Activated T-cell treated with anti-CD3 and anti-CD28 coated beads, Interleukin-2, amount 50 U/mL, for 24 hours (primary cell): ENCODE data around the gene PHACTR3.

Experiments
- DNase-seq: peaks from one replicate; pipeline ENCODE4 v3.0.0-alpha.2; 2020
- H3K27ac Mint-ChIP-seq: 2 replicates; pipeline ENCODE4 v1.8.0; 2020; ENCODE audit warnings: mild to moderate bottlenecking, mixed read lengths
- H3K27me3 Mint-ChIP-seq: 2 replicates; pipeline ENCODE4 v1.8.0; 2020; ENCODE audit warnings: mixed read lengths
- H3K36me3 Mint-ChIP-seq: 2 replicates; pipeline ENCODE4 v1.8.0; 2020; ENCODE audit warnings: low read depth, mixed read lengths
- H3K4me1 Mint-ChIP-seq: 2 replicates; pipeline ENCODE4 v1.8.0; 2020; ENCODE audit warnings: low read depth, mixed read lengths
- H3K4me3 Mint-ChIP-seq: 2 replicates; pipeline ENCODE4 v1.8.0; 2020; ENCODE audit warnings: mild to moderate bottlenecking, moderate library complexity, mixed read lengths
- H3K9me3 Mint-ChIP-seq: 2 replicates; pipeline ENCODE4 v1.8.0; 2020; ENCODE audit warnings: mixed read lengths

The PHACTR3 gene

DNA sequence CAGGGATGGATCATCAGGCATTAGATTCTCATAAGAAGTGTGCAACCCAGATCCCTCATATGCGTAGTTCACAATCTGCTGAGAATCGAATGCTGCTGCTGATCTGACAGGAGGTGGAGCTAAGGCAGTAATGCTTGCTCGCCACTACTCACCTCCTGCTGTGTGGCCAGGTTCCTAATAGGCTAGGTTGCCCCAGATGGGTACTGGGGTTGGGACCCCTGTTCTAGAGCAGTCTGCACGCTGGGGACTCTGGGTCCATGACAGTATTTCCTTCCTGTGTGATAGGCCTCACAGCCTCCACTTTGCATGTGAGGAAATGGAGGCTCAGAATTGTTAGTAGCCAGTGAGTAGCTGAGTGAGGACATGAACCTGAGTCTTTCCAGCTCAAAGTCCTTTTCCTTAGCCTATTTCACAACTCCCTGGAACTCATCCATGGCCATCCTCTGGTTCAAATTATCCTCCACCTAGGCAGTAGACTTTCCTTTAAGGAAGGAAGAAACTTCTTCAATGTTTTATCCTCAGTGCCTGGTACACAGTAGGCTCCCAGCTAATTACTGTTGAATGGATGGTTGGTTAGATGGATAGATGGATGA lies 211.9 kb downstream of the PHACTR3 start:
- H3K27me3 Mint-ChIP-seq = peaks cover 15% of the 10 kb centered on the region
- no peaks in the 10 kb centered on the region for H3K4me1 Mint-ChIP-seq
- H3K4me3 Mint-ChIP-seq = no peak overlapping the region
- H3K27ac Mint-ChIP-seq = no peak overlapping the region
- H3K36me3 Mint-ChIP-seq = no peaks in the 10 kb centered on the region
- H3K9me3 Mint-ChIP-seq = no peaks in the 10 kb centered on the region
- no peak for DNase-seq

DNA sequence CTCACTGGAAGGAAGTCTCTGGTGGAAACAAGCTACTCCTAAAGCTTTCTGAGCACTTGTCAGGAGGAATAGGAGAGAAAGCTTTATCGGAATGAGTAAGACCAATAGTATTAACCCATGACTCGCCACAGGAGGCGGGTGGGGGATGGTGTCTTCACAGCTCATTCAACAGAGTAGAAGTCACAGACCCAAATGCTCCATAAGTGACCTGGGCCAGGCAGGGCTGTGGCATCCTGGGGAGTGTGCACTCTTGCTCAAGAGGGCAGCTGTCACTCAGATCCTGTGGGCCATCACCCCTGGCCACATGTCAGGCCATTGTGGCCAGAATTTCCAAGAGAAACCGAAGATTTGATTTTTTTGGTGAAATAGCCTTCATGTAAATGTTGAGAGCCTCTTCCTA lies 213.1 kb downstream of the PHACTR3 start:
- Mint-ChIP-seq H3K4me1 (no peaks in the 10 kb centered on the region), H3K27me3 (peaks cover 21% of the 10 kb centered on the region), H3K4me3 (no peak overlapping the region), H3K36me3 (no peaks in the 10 kb centered on the region), H3K27ac (no peak overlapping the region), H3K9me3 (no peaks in the 10 kb centered on the region)
- no peak for DNase-seq

DNA sequence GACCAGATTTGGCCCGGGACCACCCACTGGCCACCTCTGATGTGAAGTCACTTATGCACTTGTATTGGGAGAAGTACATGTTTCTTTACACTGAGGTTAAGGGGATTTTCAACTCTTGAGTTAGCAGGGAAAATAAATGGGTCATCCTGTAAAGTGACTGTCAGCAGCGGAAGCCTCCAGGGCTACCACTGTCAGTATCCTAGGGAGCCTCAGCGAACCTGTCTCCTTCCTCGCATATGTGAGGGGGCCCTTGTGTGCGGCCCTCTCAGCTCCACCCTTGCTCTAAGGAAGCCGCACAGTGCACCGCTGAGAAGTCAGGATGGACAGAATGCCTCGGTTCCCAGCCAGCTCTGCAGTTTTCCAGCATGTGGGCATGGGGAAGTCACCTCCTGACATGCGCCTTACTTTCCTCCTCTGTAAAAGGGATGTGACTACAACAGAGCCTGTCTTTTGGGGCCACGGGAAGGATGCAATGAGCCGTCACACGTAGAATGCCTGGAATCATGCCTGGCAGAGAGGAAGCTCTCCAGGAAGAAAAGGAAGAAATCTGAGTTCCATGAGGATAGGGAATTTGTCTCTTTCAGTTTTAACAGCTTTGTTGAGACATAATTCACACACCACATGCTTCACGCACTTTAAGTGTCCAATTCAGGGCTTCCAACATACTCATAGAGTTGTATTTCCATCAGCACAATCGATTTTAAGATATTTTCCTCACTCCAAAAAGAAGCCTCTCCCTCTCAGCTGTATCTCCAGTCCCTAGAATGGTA lies 213.7 kb downstream of the PHACTR3 start:
- Mint-ChIP-seq H3K9me3 (no peaks in the 10 kb centered on the region), H3K27me3 (peaks cover 24% of the 10 kb centered on the region), H3K36me3 (no peaks in the 10 kb centered on the region), H3K4me3 (no peak overlapping the region), H3K4me1 (no peaks in the 10 kb centered on the region), H3K27ac (no peak overlapping the region)
- DNase-seq = no peak

DNA sequence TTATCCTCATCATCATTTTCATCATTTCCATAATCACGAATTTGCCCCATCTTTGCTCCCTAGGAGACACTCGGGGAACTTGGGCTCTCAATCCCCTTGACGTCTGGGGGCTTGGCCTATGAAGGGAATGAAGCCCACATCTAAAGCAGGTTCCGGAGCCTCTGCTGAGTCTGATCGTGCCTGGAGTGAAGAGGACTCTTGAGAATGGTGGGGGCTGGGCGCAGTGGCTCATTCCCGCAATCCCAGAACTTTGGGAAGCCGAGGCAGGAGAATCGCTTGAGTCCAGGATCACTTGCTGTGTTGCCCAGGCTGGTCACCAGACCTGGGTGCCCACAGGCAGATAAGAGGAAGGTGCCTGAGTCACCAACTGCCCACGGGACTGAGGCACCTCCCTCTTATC lies 214.6 kb downstream of the PHACTR3 start:
- no peak for DNase-seq
- Mint-ChIP-seq H3K4me3 (no peak overlapping the region), H3K27ac (no peak overlapping the region), H3K9me3 (no peaks in the 10 kb centered on the region), H3K27me3 (peaks cover 24% of the 10 kb centered on the region), H3K36me3 (no peaks in the 10 kb centered on the region), H3K4me1 (no peaks in the 10 kb centered on the region)

DNA sequence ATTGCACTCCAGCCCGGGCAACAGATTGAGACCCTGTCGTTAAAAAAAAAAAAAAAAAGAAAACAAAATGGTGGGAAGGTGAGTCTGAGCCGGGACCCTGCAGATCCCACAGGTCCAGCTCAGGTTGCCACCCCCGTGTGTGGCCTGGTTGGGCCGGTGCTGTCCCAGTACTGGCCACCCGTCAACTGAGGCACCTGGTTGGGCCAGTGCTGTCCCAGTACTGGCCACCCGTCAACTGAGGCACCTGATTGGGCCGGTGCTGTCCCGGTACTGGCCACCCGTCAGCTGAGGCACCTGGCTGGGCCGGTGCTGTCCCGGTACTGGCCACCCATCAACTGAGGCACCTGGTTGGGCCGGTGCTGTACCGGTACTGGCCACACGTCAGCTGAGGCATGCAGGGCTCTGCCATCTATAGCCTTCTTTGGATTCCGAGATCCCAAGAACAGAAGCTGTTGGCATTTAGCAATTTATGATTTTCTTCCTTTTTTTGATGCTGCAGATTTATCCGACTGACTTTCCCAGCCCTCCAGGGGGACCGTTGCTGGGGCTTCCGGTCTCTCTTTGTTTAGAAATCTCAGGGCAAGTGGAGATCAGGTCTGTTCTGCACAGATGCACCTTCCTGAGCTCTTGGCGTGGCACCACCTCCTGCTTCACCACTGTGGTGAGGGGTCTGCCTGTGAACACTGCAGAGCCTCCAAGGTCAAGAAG lies 215.3 kb downstream of the PHACTR3 start:
- no peak for DNase-seq
- Mint-ChIP-seq H3K27me3 (peaks cover 24% of the 10 kb centered on the region), H3K36me3 (no peaks in the 10 kb centered on the region), H3K4me1 (no peaks in the 10 kb centered on the region), H3K4me3 (no peak overlapping the region), H3K27ac (no peak overlapping the region), H3K9me3 (no peaks in the 10 kb centered on the region)

DNA sequence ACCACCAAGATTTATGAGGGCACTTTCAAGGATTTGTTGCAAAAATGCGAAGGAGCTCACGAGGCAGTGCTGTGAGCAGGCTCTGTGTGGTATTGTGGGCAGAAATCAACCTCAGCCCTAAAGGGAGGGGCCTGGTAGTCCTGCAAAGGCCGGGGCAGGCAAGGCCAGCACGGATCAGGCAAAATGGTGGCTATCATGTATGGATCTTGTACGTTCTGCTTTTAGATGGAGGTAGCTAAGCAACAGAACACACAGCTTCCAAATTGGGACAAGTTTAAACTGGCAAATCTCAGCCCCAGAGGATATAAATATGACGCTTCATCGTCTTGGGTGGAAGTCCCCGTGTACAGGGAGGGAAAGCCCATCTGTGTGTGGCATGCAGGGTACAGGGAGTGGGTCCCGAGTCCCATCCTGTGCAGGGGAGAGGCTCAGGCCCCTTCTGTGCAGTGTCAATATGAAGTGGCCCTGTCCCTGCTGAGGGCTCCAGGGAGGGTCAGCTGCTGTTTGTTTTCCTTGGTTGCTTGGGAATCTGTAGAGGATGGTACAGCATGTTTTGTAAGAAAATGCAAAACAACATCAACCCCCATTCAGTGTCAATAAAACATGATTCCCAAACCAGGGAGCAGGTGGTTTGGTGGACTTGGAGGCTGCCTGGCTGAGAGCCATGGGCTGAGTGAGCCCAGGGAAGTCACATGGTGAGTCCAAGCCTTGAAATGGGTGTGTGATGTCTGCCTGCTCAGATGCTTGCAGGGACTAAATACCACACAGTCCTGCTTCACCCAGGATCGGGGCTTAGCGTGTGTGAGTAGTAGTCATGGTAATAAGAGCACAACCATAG lies 216.1 kb downstream of the PHACTR3 start:
- H3K27me3 Mint-ChIP-seq = peaks cover 24% of the 10 kb centered on the region
- DNase-seq = no peak
- H3K36me3 Mint-ChIP-seq = no peaks in the 10 kb centered on the region
- H3K27ac Mint-ChIP-seq = no peak overlapping the region
- no peak overlapping the region for H3K4me3 Mint-ChIP-seq
- no peaks in the 10 kb centered on the region for H3K4me1 Mint-ChIP-seq
- H3K9me3 Mint-ChIP-seq = no peaks in the 10 kb centered on the region

DNA sequence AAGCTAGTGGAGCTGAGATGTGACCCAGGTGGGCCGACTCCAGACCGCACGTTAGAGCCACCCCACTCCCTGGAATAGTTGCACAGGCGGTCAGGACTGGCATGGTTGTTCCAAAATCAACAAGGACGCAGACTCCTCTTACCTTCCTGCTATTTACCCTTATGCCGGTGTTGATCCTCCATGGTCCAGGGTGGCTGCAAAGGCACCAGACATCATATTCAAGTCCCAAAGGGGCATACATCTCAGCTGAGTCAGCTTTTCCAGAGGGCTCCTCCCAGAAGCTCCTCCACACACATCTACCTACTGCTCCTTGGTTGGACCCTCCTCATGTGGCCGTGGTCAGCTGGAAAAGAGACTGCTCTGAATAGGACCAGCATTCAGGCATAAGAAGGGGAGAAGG lies 216.9 kb downstream of the PHACTR3 start:
- H3K9me3 Mint-ChIP-seq = no peaks in the 10 kb centered on the region
- no peak overlapping the region for H3K27ac Mint-ChIP-seq
- H3K36me3 Mint-ChIP-seq = no peaks in the 10 kb centered on the region
- DNase-seq = no peak
- peaks cover 24% of the 10 kb centered on the region for H3K27me3 Mint-ChIP-seq
- no peaks in the 10 kb centered on the region for H3K4me1 Mint-ChIP-seq
- no peak overlapping the region for H3K4me3 Mint-ChIP-seq

DNA sequence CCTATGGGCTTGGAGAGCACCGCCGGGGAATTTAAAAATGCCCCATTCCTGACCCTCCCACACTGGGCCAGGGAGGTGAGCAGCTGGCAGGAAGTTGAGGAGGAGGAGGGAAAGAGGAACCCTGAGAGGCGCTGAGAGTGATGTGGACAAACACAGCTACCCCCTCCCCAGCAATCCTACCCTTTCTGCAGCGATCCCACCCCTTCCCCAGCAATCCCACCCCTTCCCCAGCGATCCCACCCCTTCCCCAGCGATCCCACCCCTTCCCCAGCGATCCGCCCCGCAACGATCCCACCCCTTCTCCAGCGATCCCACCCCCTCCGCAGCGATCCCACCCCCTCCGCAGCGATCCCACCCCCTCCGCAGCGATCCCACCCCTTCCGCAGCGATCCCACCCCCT lies 217.4 kb downstream of the PHACTR3 start:
- Mint-ChIP-seq H3K27ac (no peak overlapping the region), H3K27me3 (peaks cover 24% of the 10 kb centered on the region), H3K36me3 (no peaks in the 10 kb centered on the region), H3K9me3 (no peaks in the 10 kb centered on the region), H3K4me1 (no peaks in the 10 kb centered on the region), H3K4me3 (no peak overlapping the region)
- no peak for DNase-seq

DNA sequence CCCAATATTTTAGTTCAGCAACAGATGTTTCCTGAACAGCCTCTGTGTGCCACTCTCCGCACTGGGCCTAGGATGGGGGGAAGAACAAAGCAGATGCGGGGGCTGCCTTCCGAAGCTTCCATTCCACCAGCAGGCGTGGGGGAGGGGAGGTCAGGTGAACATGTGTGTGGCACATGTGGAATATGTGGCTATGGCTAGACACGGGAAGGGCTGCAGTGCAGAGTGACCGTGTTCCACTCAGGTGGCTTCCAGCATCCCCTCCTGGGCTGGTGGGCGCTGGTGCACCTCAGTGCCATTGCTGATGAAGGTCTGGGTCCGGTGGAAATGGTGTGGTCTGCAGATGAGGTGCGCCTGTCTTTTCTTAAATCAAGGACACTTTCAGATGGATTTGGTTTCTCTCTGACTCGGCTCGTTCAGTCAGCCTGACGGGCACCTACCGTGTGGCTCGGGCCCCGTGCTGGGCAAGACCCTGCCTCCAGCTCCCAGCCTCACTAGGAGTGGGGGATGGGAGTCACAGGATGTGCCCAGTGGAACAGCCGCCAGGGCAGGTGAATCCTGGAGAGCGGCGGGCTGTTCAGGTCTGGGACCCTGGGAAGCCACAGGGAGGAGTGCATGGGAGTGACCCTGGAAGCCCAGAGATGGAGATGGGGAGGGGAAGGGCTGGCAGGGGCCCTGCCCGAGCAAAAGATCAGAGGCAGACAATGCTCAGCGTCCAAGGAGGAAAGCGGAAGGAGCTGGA lies 218.1 kb downstream of the PHACTR3 start:
- DNase-seq = no peak
- Mint-ChIP-seq H3K36me3 (no peaks in the 10 kb centered on the region), H3K4me3 (no peak overlapping the region), H3K9me3 (no peaks in the 10 kb centered on the region), H3K27me3 (peaks cover 24% of the 10 kb centered on the region), H3K27ac (no peak overlapping the region), H3K4me1 (no peaks in the 10 kb centered on the region)

DNA sequence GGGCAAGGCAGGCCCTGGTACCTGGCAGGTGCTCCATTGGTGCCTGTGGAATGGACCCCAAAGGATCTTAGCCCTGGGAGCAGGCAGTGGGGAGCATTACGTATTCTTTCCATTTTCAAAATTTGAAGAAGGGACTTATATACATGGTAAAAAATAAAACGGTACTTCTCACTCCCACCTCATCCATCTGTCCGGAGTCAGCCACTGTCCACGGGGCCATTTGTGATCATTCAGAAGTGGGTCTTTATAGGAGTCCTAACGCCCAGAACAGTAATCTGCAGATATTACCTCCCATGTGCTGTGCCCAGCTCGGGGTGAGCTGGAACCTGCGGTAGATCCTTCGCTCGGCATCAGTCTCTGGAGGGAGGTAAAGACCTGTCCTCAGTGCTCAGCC lies 218.7 kb downstream of the PHACTR3 start:
- Mint-ChIP-seq H3K4me3 (no peak overlapping the region), H3K27me3 (peaks cover 23% of the 10 kb centered on the region), H3K4me1 (no peaks in the 10 kb centered on the region), H3K27ac (no peak overlapping the region), H3K36me3 (no peaks in the 10 kb centered on the region), H3K9me3 (no peaks in the 10 kb centered on the region)
- DNase-seq = no peak

DNA sequence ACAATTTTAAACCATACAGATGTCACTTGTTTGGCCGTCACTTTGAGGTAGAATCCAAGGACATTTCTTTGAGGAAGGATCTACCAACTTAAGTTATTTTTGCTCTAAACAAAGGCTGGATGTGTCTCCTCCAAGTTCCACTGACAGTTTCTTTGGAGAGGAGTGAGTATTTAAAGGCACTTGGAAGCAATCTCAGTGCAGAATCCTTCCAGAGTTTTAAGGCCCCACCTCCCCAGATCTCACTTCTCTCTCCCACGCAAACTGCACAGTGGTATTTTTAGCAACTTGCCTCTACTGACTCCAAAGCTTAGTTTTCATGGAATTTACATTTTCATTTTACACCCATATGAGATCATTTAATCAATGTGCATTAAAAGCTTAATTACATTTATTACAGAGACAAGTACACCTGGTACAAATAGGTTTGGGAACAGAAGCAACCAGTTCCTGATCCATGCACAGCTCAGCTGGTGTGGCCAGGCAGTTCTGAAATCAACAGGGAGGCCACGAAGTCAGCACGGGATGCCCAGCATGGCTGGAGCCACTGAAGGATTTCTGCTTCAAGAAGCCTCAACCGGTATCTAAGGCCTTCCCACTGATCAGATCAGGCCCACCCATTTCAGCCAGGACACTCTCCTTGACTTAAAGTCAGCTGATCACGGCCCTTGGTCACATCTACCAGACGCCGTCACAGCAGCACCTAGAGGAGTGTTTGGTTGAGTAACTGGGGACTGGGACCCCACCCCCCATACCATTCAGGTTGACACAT lies 219.3 kb downstream of the PHACTR3 start:
- Mint-ChIP-seq H3K27ac (no peak overlapping the region), H3K4me3 (no peak overlapping the region), H3K36me3 (no peaks in the 10 kb centered on the region)

DNA sequence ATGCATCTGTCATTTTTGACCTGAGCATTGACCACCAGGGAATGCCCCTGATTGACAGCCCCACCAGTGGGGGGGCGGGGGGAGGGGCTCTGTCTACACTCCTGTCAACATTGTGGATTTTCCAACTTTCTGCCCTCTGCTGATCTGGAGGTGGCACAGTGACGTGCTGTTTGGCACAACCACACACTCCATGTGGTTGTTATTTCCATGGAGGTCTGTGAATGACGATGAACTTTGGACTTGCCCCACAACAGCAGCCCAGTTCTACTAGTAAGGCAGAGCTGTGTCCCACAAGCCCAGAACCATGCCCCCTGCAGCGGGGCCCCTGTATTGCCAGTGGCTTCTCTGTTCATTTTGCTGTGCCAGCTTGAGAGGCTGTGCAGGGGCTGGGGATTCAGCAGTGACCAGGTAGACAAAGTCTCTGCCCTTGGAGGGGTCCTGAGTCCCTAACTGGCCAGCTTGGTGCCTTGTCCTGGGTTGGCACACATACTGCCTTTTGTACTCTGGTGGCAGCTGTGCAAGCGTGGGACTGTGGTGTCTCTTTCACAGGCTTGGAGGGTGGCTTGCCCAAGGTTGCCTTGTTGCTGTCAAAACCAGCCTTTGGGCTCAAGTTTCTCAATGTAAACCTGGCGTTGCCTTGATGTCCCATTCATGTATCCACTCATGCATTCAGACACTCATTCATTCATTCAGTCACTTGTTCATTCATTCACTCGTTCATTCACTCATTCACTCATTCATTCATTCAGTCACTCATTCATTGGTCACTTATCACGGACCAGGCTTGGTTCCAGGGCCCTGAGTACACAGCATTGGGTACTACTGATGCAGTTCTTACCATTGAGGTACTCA lies 220.6 kb downstream of the PHACTR3 start:
- no peak overlapping the region for H3K27ac Mint-ChIP-seq
- peaks cover 24% of the 10 kb centered on the region for H3K27me3 Mint-ChIP-seq
- no peaks in the 10 kb centered on the region for H3K4me1 Mint-ChIP-seq
- H3K9me3 Mint-ChIP-seq = no peaks in the 10 kb centered on the region
- no peak overlapping the region for H3K4me3 Mint-ChIP-seq
- no peak for DNase-seq
- no peaks in the 10 kb centered on the region for H3K36me3 Mint-ChIP-seq

More for the DNA sequence above, 219.3 kb downstream of the PHACTR3 start:
- Mint-ChIP-seq H3K27me3 (peaks cover 25% of the 10 kb centered on the region), H3K4me1 (no peaks in the 10 kb centered on the region), H3K9me3 (no peaks in the 10 kb centered on the region)
- no peak for DNase-seq

DNA sequence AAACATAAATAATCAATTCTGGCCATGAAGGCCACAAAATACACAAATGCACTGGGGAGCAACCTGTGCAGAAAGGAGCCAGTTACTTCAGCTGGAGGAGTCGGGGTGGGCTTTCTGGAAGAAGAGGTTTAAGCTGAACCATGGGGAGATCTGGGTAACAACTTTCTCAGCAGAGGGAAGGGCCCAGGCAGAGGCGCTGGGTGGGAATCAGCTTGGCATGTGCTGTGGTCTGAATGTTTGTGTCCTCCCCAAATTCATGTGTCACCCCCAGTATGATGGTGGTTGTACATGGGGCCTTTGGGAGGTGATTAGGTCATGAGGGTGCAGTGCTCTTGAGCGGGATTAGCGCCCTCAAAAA lies 221.2 kb downstream of the PHACTR3 start:
- no peak for DNase-seq
- H3K9me3 Mint-ChIP-seq = no peaks in the 10 kb centered on the region
- no peak overlapping the region for H3K4me3 Mint-ChIP-seq
- H3K27ac Mint-ChIP-seq = no peak overlapping the region
- peaks cover 21% of the 10 kb centered on the region for H3K27me3 Mint-ChIP-seq
- no peaks in the 10 kb centered on the region for H3K4me1 Mint-ChIP-seq
- no peaks in the 10 kb centered on the region for H3K36me3 Mint-ChIP-seq
